ENCODE data around the gene AFAP1.

Gene AFAP1

GRCh38 chr4:7912826-7913225 is 26.8 kb downstream of the AFAP1 start:
- no peak for DNase-seq (ENCODE audit: low spot score)
- Histone ChIP-seq H3K4me3 (no peak overlapping the region), H3K27ac (no peak overlapping the region)
- TF ChIP-seq CTCF (IDR thresholded peaks at IDR 0.05) = no peak

- DNase-seq (ENCODE audit: low spot score) = peak; percentile 80
- Histone ChIP-seq H3K27ac (peak overlapping the region; percentile 65 to 93), H3K4me3 (peak overlapping the region; percentile 54)
- no peak for TF ChIP-seq CTCF (IDR thresholded peaks at IDR 0.05)
These were observed 28.6 kb downstream of the AFAP1 start for GRCh38 chr4:7910952-7911578.

- no peak for TF ChIP-seq CTCF (IDR thresholded peaks at IDR 0.05)
- peak overlapping the region; percentile 65 to 93 for H3K27ac ChIP-seq
- DNase-seq (ENCODE audit: low spot score) = no peak
- peak overlapping the region; percentile 54 for H3K4me3 ChIP-seq
These were observed 29.3 kb downstream of the AFAP1 start for GRCh38 chr4:7910263-7910896.

GRCh38 chr4:7909463-7910262 is 30.0 kb downstream of the AFAP1 start:
- H3K4me3 ChIP-seq = peak overlapping the region; percentile 54
- no peak for TF ChIP-seq CTCF (IDR thresholded peaks at IDR 0.05)
- H3K27ac ChIP-seq = peak overlapping the region; percentile 65 to 93
- no peak for DNase-seq (ENCODE audit: low spot score)

GRCh38 chr4:7908668-7909067 is 31.0 kb downstream of the AFAP1 start:
- no peak for TF ChIP-seq CTCF (IDR thresholded peaks at IDR 0.05)
- Histone ChIP-seq H3K27ac (peak overlapping the region in 1 of 2 donors; percentile 93), H3K4me3 (no peak overlapping the region)
- DNase-seq (ENCODE audit: low spot score) = no peak

- Histone ChIP-seq H3K4me3 (no peak overlapping the region), H3K27ac (peak overlapping the region in 1 of 2 donors; percentile 36)
- no peak for DNase-seq (ENCODE audit: low spot score)
- no peak for TF ChIP-seq CTCF (IDR thresholded peaks at IDR 0.05)
These were observed 32.5 kb downstream of the AFAP1 start for GRCh38 chr4:7907142-7907541.
